ENCODE measurements around the gene HBP1.
"Not testable (repeated sequence)": the region's sequence is repeated elsewhere in the genome, so short reads cannot be mapped to it uniquely, and the experiment has no call there.

HBP1 gene

DNA sequence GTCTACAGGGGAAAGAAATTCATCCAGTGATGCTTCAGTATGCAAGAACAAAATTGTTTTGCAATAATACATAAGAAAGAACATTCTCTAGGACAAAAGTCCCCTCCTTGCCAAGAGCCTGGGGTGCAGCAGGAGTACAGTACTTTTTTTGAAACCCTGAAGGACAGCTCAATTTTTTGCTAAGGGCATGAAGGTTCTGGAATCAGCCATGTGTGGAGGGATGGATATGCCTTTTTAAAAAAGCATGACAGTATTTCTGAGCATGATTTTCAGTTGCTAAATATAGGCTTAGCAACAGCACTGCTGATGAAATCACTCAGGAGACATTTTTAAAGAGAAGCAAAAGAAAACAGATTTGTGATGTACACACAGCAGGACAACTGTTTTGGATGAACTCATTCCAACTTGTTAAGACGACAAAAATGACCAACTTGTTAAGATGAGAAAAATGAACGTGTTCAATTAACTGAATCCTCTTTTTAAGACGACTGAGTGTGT is 39.3 kb downstream of the HBP1 start:
- Histone ChIP-seq H3K9ac (ENCODE audit: low read depth, low read length) (no peak overlapping the region), H3K27me3 (ENCODE audit: control insufficient read depth, insufficient read depth, low read length) (no peaks in the 10 kb centered on the region), H3K36me3 (ENCODE audit: control insufficient read depth, insufficient read depth, low read length) (peaks cover 29% of the 10 kb centered on the region), H3K9me3 (ENCODE audit: control insufficient read depth, insufficient read depth, low read length) (no peaks in the 10 kb centered on the region), H3K27ac (ENCODE audit: low read depth, low read length) (no peak overlapping the region), H3K4me3 (ENCODE audit: low read depth, low read length) (no peak overlapping the region), H3K4me1 (ENCODE audit: control insufficient read depth, insufficient read depth, low read length) (no peaks in the 10 kb centered on the region)

- H3K4me3 ChIP-seq (ENCODE audit: low read depth, low read length): no peak overlapping the region
- no peaks in the 10 kb centered on the region for H3K9me3 ChIP-seq (ENCODE audit: control insufficient read depth, insufficient read depth, low read length)
- H3K27me3 ChIP-seq (ENCODE audit: control insufficient read depth, insufficient read depth, low read length): no peaks in the 10 kb centered on the region
- H3K27ac ChIP-seq (ENCODE audit: low read depth, low read length): no peak overlapping the region
- peaks cover 25% of the 10 kb centered on the region for H3K36me3 ChIP-seq (ENCODE audit: control insufficient read depth, insufficient read depth, low read length)
- H3K4me1 ChIP-seq (ENCODE audit: control insufficient read depth, insufficient read depth, low read length): no peaks in the 10 kb centered on the region
- H3K9ac ChIP-seq (ENCODE audit: low read depth, low read length): no peak overlapping the region
Observed at GRCh38 chr7:107208563-107208962, 39.8 kb downstream of the HBP1 start.

- H3K9me3 ChIP-seq (ENCODE audit: control insufficient read depth, insufficient read depth, low read length): no peaks in the 10 kb centered on the region
- H3K9ac ChIP-seq (ENCODE audit: low read depth, low read length): no peak overlapping the region
- H3K4me1 ChIP-seq (ENCODE audit: control insufficient read depth, insufficient read depth, low read length): no peaks in the 10 kb centered on the region
- no peaks in the 10 kb centered on the region for H3K27me3 ChIP-seq (ENCODE audit: control insufficient read depth, insufficient read depth, low read length)
- H3K4me3 ChIP-seq (ENCODE audit: low read depth, low read length): no peak overlapping the region
- H3K27ac ChIP-seq (ENCODE audit: low read depth, low read length): no peak overlapping the region
- H3K36me3 ChIP-seq (ENCODE audit: control insufficient read depth, insufficient read depth, low read length): peaks cover 22% of the 10 kb centered on the region
Observed at GRCh38 chr7:107209565-107209964, 40.8 kb downstream of the HBP1 start.

GRCh38 chr7:107210400-107210799 is 41.6 kb downstream of the HBP1 start:
- no peak overlapping the region for H3K27ac ChIP-seq (ENCODE audit: low read depth, low read length)
- H3K36me3 ChIP-seq (ENCODE audit: control insufficient read depth, insufficient read depth, low read length): peaks cover 20% of the 10 kb centered on the region
- H3K4me3 ChIP-seq (ENCODE audit: low read depth, low read length): no peak overlapping the region
- no peaks in the 10 kb centered on the region for H3K9me3 ChIP-seq (ENCODE audit: control insufficient read depth, insufficient read depth, low read length)
- H3K4me1 ChIP-seq (ENCODE audit: control insufficient read depth, insufficient read depth, low read length): no peaks in the 10 kb centered on the region
- no peak overlapping the region for H3K9ac ChIP-seq (ENCODE audit: low read depth, low read length)
- H3K27me3 ChIP-seq (ENCODE audit: control insufficient read depth, insufficient read depth, low read length): no peaks in the 10 kb centered on the region

GRCh38 chr7:107212725-107213124 is 43.9 kb downstream of the HBP1 start:
- Histone ChIP-seq H3K9ac (ENCODE audit: low read depth, low read length) (no peak overlapping the region), H3K9me3 (ENCODE audit: control insufficient read depth, insufficient read depth, low read length) (no peaks in the 10 kb centered on the region), H3K27me3 (ENCODE audit: control insufficient read depth, insufficient read depth, low read length) (no peaks in the 10 kb centered on the region), H3K4me1 (ENCODE audit: control insufficient read depth, insufficient read depth, low read length) (no peaks in the 10 kb centered on the region), H3K4me3 (ENCODE audit: low read depth, low read length) (no peak overlapping the region), H3K27ac (ENCODE audit: low read depth, low read length) (no peak overlapping the region), H3K36me3 (ENCODE audit: control insufficient read depth, insufficient read depth, low read length) (peaks cover 7% of the 10 kb centered on the region)

DNA sequence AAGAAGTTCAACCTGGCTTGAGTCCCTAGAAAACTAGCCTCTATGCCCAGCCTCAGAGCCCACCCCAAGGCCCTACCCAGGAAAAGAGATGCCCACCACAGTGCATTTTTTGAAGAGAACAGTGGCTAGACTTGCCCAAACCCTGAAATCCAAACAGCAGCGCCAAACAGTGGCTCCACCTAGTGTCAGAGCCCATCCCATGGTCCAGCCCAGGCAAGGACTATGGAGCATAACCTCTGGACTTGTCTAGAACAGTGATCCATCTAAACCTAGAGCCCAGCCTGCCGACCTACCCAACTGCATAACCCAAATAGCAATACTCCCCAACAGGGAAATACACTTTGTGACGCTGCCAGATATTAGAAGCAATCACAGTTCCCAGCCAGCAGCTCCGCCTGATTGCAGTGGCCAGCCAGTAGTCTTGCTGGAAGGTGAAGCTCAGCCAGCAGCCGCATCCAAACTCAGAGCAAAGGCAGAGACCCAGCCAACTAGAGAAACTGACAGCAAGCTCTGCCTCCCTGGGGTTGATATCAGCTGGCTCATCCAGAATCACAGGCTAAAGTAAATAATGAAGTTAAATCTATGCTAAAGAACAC is 44.5 kb downstream of the HBP1 start:
- no peaks in the 10 kb centered on the region for H3K4me1 ChIP-seq (ENCODE audit: control insufficient read depth, insufficient read depth, low read length)
- no peaks in the 10 kb centered on the region for H3K27me3 ChIP-seq (ENCODE audit: control insufficient read depth, insufficient read depth, low read length)
- H3K9ac ChIP-seq (ENCODE audit: low read depth, low read length): no peak overlapping the region
- H3K9me3 ChIP-seq (ENCODE audit: control insufficient read depth, insufficient read depth, low read length): no peaks in the 10 kb centered on the region
- H3K4me3 ChIP-seq (ENCODE audit: low read depth, low read length): no peak overlapping the region
- H3K36me3 ChIP-seq (ENCODE audit: control insufficient read depth, insufficient read depth, low read length): peaks cover 7% of the 10 kb centered on the region
- no peak overlapping the region for H3K27ac ChIP-seq (ENCODE audit: low read depth, low read length)

DNA sequence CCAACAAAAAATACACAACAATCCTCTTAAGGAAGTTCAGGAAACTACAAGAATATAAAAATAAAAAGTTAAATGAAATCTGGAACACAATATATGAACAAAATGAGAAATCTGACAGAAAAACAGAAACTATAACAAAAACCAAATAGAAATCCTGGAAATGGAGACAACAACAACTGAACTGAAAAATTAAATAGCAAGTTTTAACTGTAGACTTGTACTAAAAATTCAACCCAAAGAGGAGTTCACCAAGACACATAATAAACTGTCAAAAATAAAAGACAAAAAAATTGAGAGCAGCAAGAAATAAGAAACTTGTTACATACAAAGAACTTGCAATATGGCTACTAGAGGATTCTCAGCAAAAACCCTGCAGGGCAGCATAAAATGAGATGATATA is 45.1 kb downstream of the HBP1 start:
- H3K9ac ChIP-seq (ENCODE audit: low read depth, low read length): no peak overlapping the region
- no peaks in the 10 kb centered on the region for H3K27me3 ChIP-seq (ENCODE audit: control insufficient read depth, insufficient read depth, low read length)
- H3K9me3 ChIP-seq (ENCODE audit: control insufficient read depth, insufficient read depth, low read length): no peaks in the 10 kb centered on the region
- H3K27ac ChIP-seq (ENCODE audit: low read depth, low read length): no peak overlapping the region
- H3K4me1 ChIP-seq (ENCODE audit: control insufficient read depth, insufficient read depth, low read length): no peaks in the 10 kb centered on the region
- H3K36me3 ChIP-seq (ENCODE audit: control insufficient read depth, insufficient read depth, low read length): peaks cover 7% of the 10 kb centered on the region
- no peak overlapping the region for H3K4me3 ChIP-seq (ENCODE audit: low read depth, low read length)

GRCh38 chr7:107219563-107220244 is 50.9 kb downstream of the HBP1 start:
- H3K27me3 ChIP-seq (ENCODE audit: control insufficient read depth, insufficient read depth, low read length): no peaks in the 10 kb centered on the region
- no peaks in the 10 kb centered on the region for H3K36me3 ChIP-seq (ENCODE audit: control insufficient read depth, insufficient read depth, low read length)
- no peaks in the 10 kb centered on the region for H3K9me3 ChIP-seq (ENCODE audit: control insufficient read depth, insufficient read depth, low read length)
- H3K4me3 ChIP-seq (ENCODE audit: low read depth, low read length): no peak overlapping the region
- no peak overlapping the region for H3K9ac ChIP-seq (ENCODE audit: low read depth, low read length)
- no peak overlapping the region for H3K27ac ChIP-seq (ENCODE audit: low read depth, low read length)
- H3K4me1 ChIP-seq (ENCODE audit: control insufficient read depth, insufficient read depth, low read length): no peaks in the 10 kb centered on the region

DNA sequence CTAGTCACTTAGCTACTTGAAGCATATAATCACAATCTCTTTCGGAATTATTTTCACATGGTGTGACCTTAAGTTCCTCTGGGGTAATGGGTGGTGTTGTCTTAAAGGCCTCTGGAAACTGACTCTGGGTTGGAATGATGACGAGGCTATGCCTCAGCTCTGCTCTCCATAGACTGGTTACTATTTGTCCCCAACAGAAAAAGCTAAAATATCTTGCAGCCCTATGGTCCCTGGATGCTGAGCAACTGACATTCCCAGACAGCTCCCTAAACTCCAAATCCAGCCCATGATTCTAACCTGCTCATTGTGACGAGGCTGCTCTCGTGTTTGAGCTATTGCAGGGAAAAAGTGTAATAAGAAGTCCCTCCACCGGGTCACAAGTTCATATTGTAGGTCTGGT is 51.6 kb downstream of the HBP1 start:
- no peak overlapping the region for H3K4me3 ChIP-seq (ENCODE audit: low read depth, low read length)
- no peak overlapping the region for H3K27ac ChIP-seq (ENCODE audit: low read depth, low read length)
- no peaks in the 10 kb centered on the region for H3K4me1 ChIP-seq (ENCODE audit: control insufficient read depth, insufficient read depth, low read length)
- H3K9ac ChIP-seq (ENCODE audit: low read depth, low read length): no peak overlapping the region
- H3K9me3 ChIP-seq (ENCODE audit: control insufficient read depth, insufficient read depth, low read length): no peaks in the 10 kb centered on the region
- no peaks in the 10 kb centered on the region for H3K27me3 ChIP-seq (ENCODE audit: control insufficient read depth, insufficient read depth, low read length)
- no peaks in the 10 kb centered on the region for H3K36me3 ChIP-seq (ENCODE audit: control insufficient read depth, insufficient read depth, low read length)

- not testable (repeated sequence) for H3K9ac ChIP-seq (ENCODE audit: low read depth, low read length); H3K27me3 ChIP-seq (ENCODE audit: control insufficient read depth, insufficient read depth, low read length); H3K9me3 ChIP-seq (ENCODE audit: control insufficient read depth, insufficient read depth, low read length); H3K4me3 ChIP-seq (ENCODE audit: low read depth, low read length); H3K36me3 ChIP-seq (ENCODE audit: control insufficient read depth, insufficient read depth, low read length); H3K27ac ChIP-seq (ENCODE audit: low read depth, low read length); H3K4me1 ChIP-seq (ENCODE audit: control insufficient read depth, insufficient read depth, low read length)
Observed at GRCh38 chr7:107220806-107221205, 52.0 kb downstream of the HBP1 start.

- Histone ChIP-seq H3K27me3 (ENCODE audit: control insufficient read depth, insufficient read depth, low read length) (no peaks in the 10 kb centered on the region), H3K4me1 (ENCODE audit: control insufficient read depth, insufficient read depth, low read length) (no peaks in the 10 kb centered on the region), H3K9ac (ENCODE audit: low read depth, low read length) (no peak overlapping the region), H3K27ac (ENCODE audit: low read depth, low read length) (no peak overlapping the region), H3K9me3 (ENCODE audit: control insufficient read depth, insufficient read depth, low read length) (no peaks in the 10 kb centered on the region), H3K36me3 (ENCODE audit: control insufficient read depth, insufficient read depth, low read length) (no peaks in the 10 kb centered on the region), H3K4me3 (ENCODE audit: low read depth, low read length) (no peak overlapping the region)
Observed at GRCh38 chr7:107224374-107225223, 55.8 kb downstream of the HBP1 start.
